ENCODE measurements around the gene R3HDM2.
"Not testable (repeated sequence)": the region's sequence is repeated elsewhere in the genome, so short reads cannot be mapped to it uniquely, and the experiment has no call there.

Gene R3HDM2

GRCh38 chr12:57377103-57377840 lies 53.6 kb downstream of the R3HDM2 start:
- no peak for DNase-seq (ENCODE audit: low read depth)

GRCh38 chr12:57372233-57372632 lies 58.6 kb downstream of the R3HDM2 start:
- no peak for DNase-seq (ENCODE audit: low read depth)

- no peak for DNase-seq (ENCODE audit: low read depth)
Observed at GRCh38 chr12:57370696-57371095, 60.1 kb downstream of the R3HDM2 start.

GRCh38 chr12:57370072-57370471 lies 60.8 kb downstream of the R3HDM2 start:
- DNase-seq (ENCODE audit: low read depth), result no peak

GRCh38 chr12:57369202-57369601 lies 61.6 kb downstream of the R3HDM2 start:
- no peak for DNase-seq (ENCODE audit: low read depth)

GRCh38 chr12:57368349-57369095 lies 62.3 kb downstream of the R3HDM2 start:
- no peak for DNase-seq (ENCODE audit: low read depth)

- no peak for DNase-seq (ENCODE audit: low read depth)
Observed at GRCh38 chr12:57367121-57367520, 63.7 kb downstream of the R3HDM2 start.

- no peak for DNase-seq (ENCODE audit: low read depth)
Observed at GRCh38 chr12:57366315-57366714, 64.5 kb downstream of the R3HDM2 start.

- not testable (repeated sequence) for DNase-seq (ENCODE audit: low read depth)
Observed at GRCh38 chr12:57364156-57364555, 66.7 kb downstream of the R3HDM2 start.

GRCh38 chr12:57360468-57360867 lies 70.4 kb downstream of the R3HDM2 start:
- no peak for DNase-seq (ENCODE audit: low read depth)

GRCh38 chr12:57358646-57359045 lies 72.2 kb downstream of the R3HDM2 start:
- no peak for DNase-seq (ENCODE audit: low read depth)

GRCh38 chr12:57355734-57356133 lies 75.1 kb downstream of the R3HDM2 start:
- no peak for DNase-seq (ENCODE audit: low read depth)

GRCh38 chr12:57352166-57352565 lies 78.7 kb downstream of the R3HDM2 start:
- no peak for DNase-seq (ENCODE audit: low read depth)

GRCh38 chr12:57347284-57347683 lies 83.6 kb downstream of the R3HDM2 start:
- no peak for DNase-seq (ENCODE audit: low read depth)

GRCh38 chr12:57343703-57344378 lies 87.0 kb downstream of the R3HDM2 start:
- DNase-seq (ENCODE audit: low read depth), result no peak

GRCh38 chr12:57342207-57342691 lies 88.6 kb downstream of the R3HDM2 start:
- no peak for DNase-seq (ENCODE audit: low read depth)

GRCh38 chr12:57341275-57341990 lies 89.4 kb downstream of the R3HDM2 start:
- no peak for DNase-seq (ENCODE audit: low read depth)

GRCh38 chr12:57340104-57340503 lies 90.7 kb downstream of the R3HDM2 start:
- DNase-seq (ENCODE audit: low read depth), result no peak

- not testable (repeated sequence) for DNase-seq (ENCODE audit: low read depth)
Observed at GRCh38 chr12:57336299-57336698, 94.5 kb downstream of the R3HDM2 start.

GRCh38 chr12:57334219-57334618 lies 96.6 kb downstream of the R3HDM2 start:
- DNase-seq (ENCODE audit: low read depth), result no peak

- no peak for DNase-seq (ENCODE audit: low read depth)
Observed at GRCh38 chr12:57332646-57333312, 98.1 kb downstream of the R3HDM2 start.

GRCh38 chr12:57330992-57331391 lies 99.9 kb downstream of the R3HDM2 start:
- DNase-seq (ENCODE audit: low read depth), result no peak
